ENCODE measurements around the gene TMEM247. TPM values are rescaled to one million over a fixed set of nuclear protein-coding genes. Genes with fewer than 3 reads are reported as not detected.

The TMEM247 gene
- total RNA-seq, 1 experiment from 2014 or later: not detected

- no TSS peak for BruUV-seq (replicated peaks)
- Mint-ChIP-seq H3K9me3 (ENCODE audit: unreplicated experiment) (no peaks in the 10 kb centered on the region), H3K4me3 (ENCODE audit: unreplicated experiment) (no peak overlapping the region), H3K27ac (ENCODE audit: unreplicated experiment) (no peak overlapping the region), H3K4me1 (ENCODE audit: low read depth, unreplicated experiment) (no peaks in the 10 kb centered on the region), H3K36me3 (ENCODE audit: insufficient read depth, unreplicated experiment) (no peaks in the 10 kb centered on the region), H3K27me3 (ENCODE audit: insufficient read depth, unreplicated experiment) (peaks cover 7% of the 10 kb centered on the region)
- CTCF ChIA-PET: no interaction called here
- intact Hi-C loops (cut with micrococcal nuclease; ENCODE audit: unreplicated experiment): no loop called here
- TF ChIP-seq CTCF (IDR thresholded peaks at IDR 0.05; ENCODE audit: insufficient read depth in 1 of 2, low read depth in 1 of 2, low read length in 1 of 2, severe bottlenecking in 1 of 2, unreplicated experiment in 1 of 2): no peak
- Histone ChIP-seq H3K4me1 (no peaks in the 10 kb centered on the region), H3K9me3 (no peaks in the 10 kb centered on the region), H3K27me3 (replicated peaks; ENCODE audit: control insufficient read depth, insufficient read depth, low read length) (no peaks in the 10 kb centered on the region), H3K4me3 (ENCODE audit: low read depth, low read length) (no peak overlapping the region), H3K36me3 (ENCODE audit: control insufficient read depth, insufficient read depth, low read length) (no peaks in the 10 kb centered on the region)
- peak in 1 of 2 experiments; percentile 21 for DNase-seq
- POLR2A ChIA-PET: no interaction called here
Measured at GRCh38 chr2:46508759-46509158, 29.4 kb downstream of the TMEM247 start.

DNA sequence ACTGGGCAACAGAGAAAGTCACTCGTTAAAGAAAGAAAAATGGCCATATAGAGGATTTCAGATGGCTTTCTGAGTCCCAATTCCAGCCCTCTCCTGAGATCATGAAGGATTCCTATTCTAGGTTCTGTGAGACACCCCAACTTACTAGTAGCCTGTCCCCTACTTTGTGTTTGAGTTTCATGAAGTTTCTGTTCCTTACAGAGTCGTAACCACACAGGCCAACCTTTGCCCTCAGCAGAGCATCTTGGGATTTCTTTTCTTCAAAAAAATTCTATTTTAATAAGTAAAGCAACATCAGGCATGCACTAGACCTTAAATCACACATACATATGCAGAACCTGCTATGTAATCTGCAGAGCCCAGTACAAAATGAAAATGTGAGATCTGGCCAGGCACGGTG is 30.4 kb downstream of the TMEM247 start:
- Histone ChIP-seq H3K4me1 (no peaks in the 10 kb centered on the region), H3K4me3 (ENCODE audit: low read depth, low read length) (no peak overlapping the region), H3K9me3 (no peaks in the 10 kb centered on the region), H3K27me3 (replicated peaks; ENCODE audit: control insufficient read depth, insufficient read depth, low read length) (no peaks in the 10 kb centered on the region), H3K36me3 (ENCODE audit: control insufficient read depth, insufficient read depth, low read length) (no peaks in the 10 kb centered on the region)
- peaks cover 9% of the 10 kb centered on the region for H3K9me3 Mint-ChIP-seq (ENCODE audit: unreplicated experiment)
- H3K27ac Mint-ChIP-seq (ENCODE audit: unreplicated experiment): no peak overlapping the region
- intact Hi-C loops (cut with micrococcal nuclease; ENCODE audit: unreplicated experiment): no loop called here
- POLR2A ChIA-PET: no interaction called here
- DNase-seq: no peak
- H3K36me3 Mint-ChIP-seq (ENCODE audit: insufficient read depth, unreplicated experiment): no peaks in the 10 kb centered on the region
- TF ChIP-seq CTCF (IDR thresholded peaks at IDR 0.05; ENCODE audit: insufficient read depth in 1 of 2, low read depth in 1 of 2, low read length in 1 of 2, severe bottlenecking in 1 of 2, unreplicated experiment in 1 of 2): no peak
- no TSS peak for BruUV-seq (replicated peaks)
- no peaks in the 10 kb centered on the region for H3K4me1 Mint-ChIP-seq (ENCODE audit: low read depth, unreplicated experiment)
- H3K4me3 Mint-ChIP-seq (ENCODE audit: unreplicated experiment): no peak overlapping the region
- CTCF ChIA-PET: no interaction called here
- H3K27me3 Mint-ChIP-seq (ENCODE audit: insufficient read depth, unreplicated experiment): peaks cover 11% of the 10 kb centered on the region

GRCh38 chr2:46510598-46511177 is 31.3 kb downstream of the TMEM247 start:
- no peaks in the 10 kb centered on the region for H3K27me3 ChIP-seq (replicated peaks; ENCODE audit: control insufficient read depth, insufficient read depth, low read length)
- Mint-ChIP-seq H3K9me3 (ENCODE audit: unreplicated experiment) (peaks cover 18% of the 10 kb centered on the region), H3K27ac (ENCODE audit: unreplicated experiment) (no peak overlapping the region), H3K27me3 (ENCODE audit: insufficient read depth, unreplicated experiment) (peaks cover 15% of the 10 kb centered on the region), H3K4me1 (ENCODE audit: low read depth, unreplicated experiment) (no peaks in the 10 kb centered on the region), H3K4me3 (ENCODE audit: unreplicated experiment) (no peak overlapping the region), H3K36me3 (ENCODE audit: insufficient read depth, unreplicated experiment) (no peaks in the 10 kb centered on the region)
- CTCF ChIA-PET: no interaction called here
- H3K4me1 ChIP-seq: no peaks in the 10 kb centered on the region
- no TSS peak for BruUV-seq (replicated peaks)
- POLR2A ChIA-PET: no interaction called here
- intact Hi-C loops (cut with micrococcal nuclease; ENCODE audit: unreplicated experiment): no loop called here
- DNase-seq: no peak
- H3K9me3 ChIP-seq: peaks cover under 1% of the 10 kb centered on the region; the same call in 1 of the 2 replicates
- no peaks in the 10 kb centered on the region for H3K36me3 ChIP-seq (ENCODE audit: control insufficient read depth, insufficient read depth, low read length)
- H3K4me3 ChIP-seq (ENCODE audit: low read depth, low read length): no peak overlapping the region
- no peak for TF ChIP-seq CTCF (IDR thresholded peaks at IDR 0.05; ENCODE audit: insufficient read depth in 1 of 2, low read depth in 1 of 2, low read length in 1 of 2, severe bottlenecking in 1 of 2, unreplicated experiment in 1 of 2)

All from Caco-2 (cell line).